GM18868 (cell line): ENCODE measurements around the gene COL25A1.

Source experiments
- ATAC-seq: cut with Tn5 transposase; IDR thresholded peaks from one replicate; pipeline ENCODE4 v1.9.1; 2021; ENCODE audit warnings: mild to moderate bottlenecking, moderate library complexity; ENCODE audit not compliant: unreplicated experiment

The COL25A1 gene

DNA sequence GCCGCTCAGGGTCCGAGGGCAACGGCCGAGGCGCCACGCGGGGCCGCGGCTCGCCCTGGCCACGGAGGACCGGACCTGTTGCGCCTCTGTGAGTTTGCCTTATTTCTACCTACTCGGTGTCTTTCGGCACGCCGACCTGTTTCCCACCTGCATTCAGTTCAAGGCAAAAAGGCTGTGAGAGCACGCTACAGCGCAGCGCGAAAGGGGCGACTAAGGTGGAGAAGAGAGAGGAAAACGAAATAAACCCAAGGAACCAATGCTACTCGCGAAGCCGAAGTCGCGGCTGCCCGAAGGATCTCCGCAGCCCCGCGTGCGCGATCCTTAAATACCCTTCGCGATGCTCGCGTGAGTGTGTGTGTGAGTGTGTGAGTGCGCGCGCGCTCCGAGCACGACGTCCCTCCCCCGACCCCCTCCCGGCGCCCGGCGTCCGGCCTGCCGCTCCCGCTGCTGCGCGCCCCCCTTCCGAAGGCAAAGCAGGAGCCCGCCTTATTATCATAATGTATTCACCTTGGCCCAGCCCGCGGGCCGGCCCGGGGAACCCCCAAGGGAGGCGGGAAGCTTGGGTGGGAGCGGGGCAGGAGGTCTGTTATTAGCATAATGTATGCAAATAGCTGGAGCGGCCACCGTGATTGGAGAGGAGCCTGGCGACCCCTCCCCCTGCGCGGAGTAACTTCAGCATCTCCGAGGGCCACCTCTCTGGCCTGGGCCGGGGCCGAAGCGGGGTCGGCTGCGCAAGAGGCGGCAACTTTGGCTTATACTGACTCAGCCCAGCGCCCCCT lies at the start of gene COL25A1:
COL25A1 (minus strand) TSS at position 298 of the 779 bp plus-strand sequence.
- ATAC-seq: no peak

- ATAC-seq: no peak
Measured at GRCh38 chr4:109350121-109350520, 47.7 kb upstream of the COL25A1 start.

DNA sequence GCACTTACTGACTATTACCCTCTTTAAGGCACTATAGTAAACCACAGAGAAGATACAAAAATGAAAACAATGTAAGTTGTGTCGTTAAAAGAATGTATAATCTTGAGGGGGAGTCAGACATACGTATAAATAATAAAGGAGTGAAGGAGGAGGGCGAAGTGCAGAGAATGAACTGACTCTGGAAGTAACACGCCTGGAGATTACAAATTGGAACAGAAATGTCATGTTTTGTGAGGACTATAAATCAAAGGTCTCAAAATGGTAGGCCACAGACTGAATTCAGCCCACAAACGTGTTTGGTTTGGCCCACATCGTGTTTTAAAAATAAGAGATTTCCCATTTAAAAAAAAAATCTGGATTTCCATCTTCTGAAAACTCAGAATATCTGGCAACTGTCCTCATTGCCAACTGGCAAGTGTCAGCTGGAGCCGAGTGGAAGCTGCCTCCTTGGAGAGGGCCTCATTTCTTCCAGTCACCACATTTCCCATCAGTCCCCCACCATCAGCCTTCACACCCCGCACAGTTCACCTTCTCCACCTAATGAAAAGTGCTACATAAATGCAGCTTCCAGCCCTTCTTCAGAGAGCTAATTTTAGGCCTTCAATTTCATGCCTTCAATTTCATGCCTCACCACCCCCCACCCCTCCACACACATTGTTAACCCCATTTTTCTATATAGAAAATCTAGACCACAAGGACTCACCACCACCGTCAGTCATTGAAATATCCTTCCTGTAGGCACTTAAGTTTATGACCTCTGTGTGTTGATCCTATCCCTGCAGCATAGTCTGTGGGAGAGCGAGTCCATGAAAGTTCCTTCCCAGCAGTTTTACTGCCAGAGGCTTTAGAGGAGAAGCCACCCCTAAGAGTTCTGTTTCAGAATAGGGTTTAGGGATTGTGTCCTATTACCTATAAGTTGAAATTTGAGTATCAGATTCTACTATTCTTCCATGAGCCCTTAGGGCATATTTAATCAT lies 32.0 kb upstream of the COL25A1 start:
- no peak for ATAC-seq

DNA sequence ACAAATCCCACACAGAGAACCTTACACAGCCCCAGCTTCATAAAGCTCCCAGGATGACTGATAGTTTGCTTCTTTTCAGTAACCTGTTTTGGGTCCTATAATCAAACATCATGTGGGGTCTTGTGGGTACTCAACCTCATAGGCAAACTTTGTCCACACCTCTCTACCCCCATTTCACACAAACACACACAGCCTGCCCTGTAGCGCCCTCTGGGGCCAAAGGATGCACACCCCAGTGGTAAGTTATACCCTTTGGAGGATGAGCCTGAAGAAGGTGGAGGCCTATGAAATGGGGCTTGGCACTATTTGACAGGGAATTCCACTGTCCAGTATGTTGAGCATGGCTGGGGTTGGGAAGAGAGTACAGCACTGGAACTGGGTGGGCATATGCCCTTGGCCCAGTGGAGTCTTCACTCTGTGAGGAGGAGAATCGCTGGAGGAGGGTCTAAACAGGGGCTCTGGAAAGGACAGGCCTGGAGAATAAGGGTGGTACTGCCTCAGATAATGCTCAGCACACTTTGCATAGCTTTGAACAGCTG lies 30.5 kb upstream of the COL25A1 start:
- ATAC-seq: peak; percentile 60

- no peak for ATAC-seq
Measured at GRCh38 chr4:109327641-109328040, 25.2 kb upstream of the COL25A1 start.

- peak; percentile 53 for ATAC-seq
Measured at GRCh38 chr4:109325698-109326097, 23.2 kb upstream of the COL25A1 start.

DNA sequence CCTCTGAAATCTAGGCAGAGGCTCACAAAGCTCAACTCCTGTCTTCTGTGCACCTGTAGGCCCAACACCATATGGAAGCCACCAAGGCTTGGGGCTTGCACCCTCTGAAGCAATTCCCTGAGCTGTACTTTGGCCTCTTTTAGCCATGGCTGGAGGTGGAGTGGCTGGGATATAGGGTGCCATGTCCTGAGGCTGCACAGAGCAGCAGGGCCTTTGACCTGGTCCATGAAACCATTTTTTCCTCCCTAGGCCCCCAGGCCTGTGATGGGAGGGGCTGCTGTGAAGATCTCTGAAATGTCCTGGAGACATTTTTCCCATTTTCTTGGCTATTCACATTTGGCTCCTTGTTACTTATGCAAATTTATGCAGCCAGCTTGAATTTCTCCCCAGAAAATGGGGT lies 20.9 kb upstream of the COL25A1 start:
- no peak for ATAC-seq

DNA sequence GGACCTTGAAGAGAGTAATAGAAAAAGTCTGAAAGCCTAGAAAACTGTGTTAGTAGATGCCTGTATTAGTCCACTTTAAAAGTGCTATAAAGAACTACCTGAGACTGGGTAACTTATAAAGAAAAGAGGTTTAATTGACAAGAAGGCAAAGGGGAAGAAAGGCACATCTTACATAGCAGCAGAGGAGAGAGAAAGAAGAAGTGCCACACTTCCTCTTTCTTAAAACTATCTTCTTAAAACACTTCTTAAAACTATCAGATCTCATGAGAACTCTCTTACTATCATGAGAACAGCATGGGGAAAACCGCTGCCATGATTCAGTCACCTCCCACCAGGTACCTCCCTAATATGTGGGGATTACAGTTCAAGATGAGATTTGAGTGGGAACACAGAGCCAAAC lies 18.8 kb upstream of the COL25A1 start:
- ATAC-seq: peak; percentile 59

GRCh38 chr4:109319684-109320083 lies 17.2 kb upstream of the COL25A1 start:
- ATAC-seq: peak; percentile 62

DNA sequence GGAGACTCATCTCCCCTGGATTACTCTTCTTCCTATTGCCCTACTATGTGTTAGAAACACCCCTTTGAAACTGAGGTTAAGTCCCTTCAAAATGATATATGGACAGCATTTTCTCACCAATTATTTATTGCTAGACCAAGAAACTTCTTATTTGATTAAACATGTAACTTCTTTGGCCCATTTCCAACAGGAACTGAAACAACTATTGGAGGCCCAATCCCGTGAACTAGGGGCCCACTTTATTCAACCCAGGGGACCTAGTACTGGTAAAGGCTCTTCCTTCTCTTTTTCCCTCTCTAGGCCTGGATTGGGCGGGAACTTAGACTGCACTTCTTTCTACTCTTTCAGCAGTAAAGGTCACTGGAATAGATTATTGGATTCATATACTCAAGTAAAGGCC lies 16.7 kb upstream of the COL25A1 start:
- ATAC-seq: no peak

DNA sequence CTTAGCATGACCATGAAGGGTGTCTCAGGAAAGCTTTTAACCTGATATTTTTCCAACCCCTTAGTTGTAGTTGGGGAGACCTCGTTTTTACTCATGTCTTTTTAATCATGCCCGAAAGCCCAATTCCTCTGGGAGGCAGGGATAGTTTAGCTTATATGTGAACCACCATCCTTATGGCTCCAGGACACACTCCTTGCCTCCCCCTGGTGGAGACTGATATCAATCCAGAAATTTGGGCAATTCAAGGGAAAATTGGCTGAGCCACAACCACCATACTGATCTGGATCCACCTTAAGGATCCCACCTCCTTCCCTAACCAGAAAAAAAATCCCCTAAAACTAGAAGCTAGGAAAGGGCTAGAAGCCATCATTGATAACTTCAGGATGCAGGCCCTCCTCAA lies 13.4 kb upstream of the COL25A1 start:
- no peak for ATAC-seq

- no peak for ATAC-seq
Measured at GRCh38 chr4:109315341-109315740, 12.9 kb upstream of the COL25A1 start.

DNA sequence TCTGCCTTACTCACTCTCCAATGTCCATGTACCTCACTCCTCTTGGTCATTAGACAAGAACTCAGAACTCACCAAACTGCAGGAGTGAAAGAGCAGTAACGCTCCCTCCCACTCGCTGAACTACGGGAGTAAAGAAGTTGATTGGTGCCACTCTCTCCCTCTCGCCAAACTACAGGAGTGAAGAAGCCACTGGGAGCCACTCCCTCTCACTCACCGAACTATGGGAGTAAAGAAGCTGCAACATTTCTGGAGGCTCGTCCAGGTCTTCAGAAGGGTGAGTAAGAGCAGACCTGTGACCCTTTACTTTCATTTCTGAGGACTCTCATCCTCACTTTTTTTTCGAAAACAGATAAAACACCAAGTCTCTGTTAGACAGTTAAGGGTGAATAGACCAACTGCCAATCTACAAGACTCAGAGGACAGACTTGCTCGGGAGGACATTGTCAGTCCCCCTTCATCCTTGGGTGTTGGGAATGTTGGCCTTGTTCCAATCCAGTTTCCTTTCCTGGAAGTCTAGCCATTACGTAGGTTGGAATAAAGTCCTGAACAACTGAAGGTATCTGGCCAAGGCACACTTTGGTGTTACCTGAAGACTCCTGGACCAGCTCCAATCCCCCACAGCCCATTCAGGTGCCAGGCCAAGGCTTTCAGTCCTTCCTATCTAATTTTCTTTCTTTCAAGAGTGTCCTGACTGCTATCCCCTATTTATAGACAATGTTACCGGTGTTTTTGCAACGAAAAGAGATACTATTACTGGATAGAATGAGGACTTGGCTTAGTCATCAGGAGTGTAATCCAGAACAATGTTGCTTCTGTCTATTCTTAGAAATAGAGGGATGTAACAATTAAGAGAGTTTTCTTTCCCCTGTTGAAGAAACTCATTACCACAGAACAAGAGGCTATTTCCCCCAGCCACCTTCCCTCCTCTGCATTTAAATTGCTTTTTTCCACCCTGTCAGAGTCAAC lies 11.0 kb upstream of the COL25A1 start:
- no peak for ATAC-seq

GRCh38 chr4:109303140-109303496 lies 660 bp upstream of the COL25A1 start:
- no peak for ATAC-seq

DNA sequence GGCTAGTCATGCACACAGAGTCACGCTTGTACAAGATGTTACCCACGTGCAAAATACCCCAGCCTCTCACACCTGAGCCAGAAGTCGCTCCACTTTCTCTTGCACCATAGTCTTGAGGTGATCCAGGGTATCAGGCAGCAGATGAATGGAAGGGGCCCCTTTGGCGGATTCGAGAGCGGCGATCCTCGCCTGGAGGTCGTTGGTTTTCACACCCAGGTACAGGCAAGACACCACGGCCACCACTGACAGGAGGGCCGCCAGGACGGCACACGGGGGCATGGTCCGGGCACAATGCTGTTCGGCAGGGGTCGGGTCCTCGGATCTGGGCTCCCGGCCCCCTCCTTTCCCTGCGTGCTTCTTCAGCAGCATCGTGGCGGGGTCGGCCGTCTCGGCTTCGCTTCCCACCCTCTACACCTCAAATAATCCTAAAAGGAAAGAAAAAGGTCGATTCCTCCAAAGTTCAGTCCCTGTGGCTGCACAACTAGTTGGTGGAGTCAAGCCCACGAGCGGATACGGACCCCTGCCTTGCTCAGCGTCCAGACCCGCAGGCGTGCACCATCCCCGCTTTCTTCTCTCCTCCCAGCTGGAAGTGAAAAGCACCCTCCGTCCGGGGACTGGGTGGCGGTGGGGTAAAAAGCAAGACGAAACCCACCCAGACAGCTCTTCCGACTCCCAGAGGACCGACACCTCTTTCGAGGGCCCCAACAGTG lies 652 bp downstream of the COL25A1 start:
- no peak for ATAC-seq

- ATAC-seq: peak; percentile 57
Measured at GRCh38 chr4:109298279-109299010, 4.0 kb downstream of the COL25A1 start.

DNA sequence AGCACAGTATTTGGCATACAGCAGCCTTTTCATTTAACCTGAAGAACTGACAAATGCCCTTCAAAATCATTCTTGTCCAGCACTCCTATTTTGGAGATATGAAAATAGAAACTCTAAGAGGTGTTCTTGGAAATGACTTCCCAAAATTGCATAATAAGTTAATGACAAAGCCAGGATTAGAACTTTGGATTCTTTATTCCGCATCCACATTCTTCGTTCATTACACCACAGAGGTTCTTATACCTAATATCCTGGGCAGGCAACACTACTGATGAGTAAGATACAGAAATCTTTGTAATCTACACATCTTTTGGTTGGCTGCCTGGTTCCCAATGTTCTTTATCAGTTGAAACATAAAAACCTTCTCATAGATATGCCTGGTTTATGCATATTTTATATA lies 5.9 kb downstream of the COL25A1 start:
- no peak for ATAC-seq

GRCh38 chr4:109295081-109295480 lies 7.4 kb downstream of the COL25A1 start:
- no peak for ATAC-seq

DNA sequence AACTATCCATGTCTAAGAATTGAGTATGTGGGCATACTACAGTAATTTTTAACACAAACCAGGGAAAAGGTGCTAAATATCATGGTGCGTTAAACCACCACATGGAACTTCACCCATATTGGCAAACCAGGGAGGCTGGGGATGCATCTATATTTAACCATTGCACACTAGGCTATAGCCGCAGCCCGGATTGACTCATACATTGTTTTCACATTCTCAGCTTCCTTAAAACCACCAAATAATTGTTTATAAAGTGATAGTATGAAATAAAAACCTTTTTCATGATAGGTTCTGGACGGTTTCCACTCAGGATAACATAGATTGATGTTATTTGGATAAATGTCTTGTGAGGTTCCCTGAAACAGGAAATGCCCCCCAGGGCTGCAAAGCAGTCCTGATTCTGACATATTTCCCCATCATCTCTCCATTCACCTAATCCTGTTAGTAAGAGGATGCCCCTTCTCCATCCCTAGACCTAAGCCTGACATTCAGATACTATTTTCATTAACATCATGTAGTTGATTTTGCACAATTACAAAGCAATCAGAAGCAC lies 7.9 kb downstream of the COL25A1 start:
- no peak for ATAC-seq
